ENCODE measurements around the gene FGF12.

Gene FGF12

GRCh38 chr3:192409838-192410683 lies 317.3 kb downstream of the FGF12 start:
- DNase-seq (ENCODE audit: low read depth): peak; percentile 31

GRCh38 chr3:192409201-192409837 lies 318.0 kb downstream of the FGF12 start:
- DNase-seq (ENCODE audit: low read depth): peak; percentile 51

GRCh38 chr3:192408647-192409200 lies 318.6 kb downstream of the FGF12 start:
- DNase-seq (ENCODE audit: low read depth): peak; percentile 8

GRCh38 chr3:192408007-192408646 lies 319.2 kb downstream of the FGF12 start:
- DNase-seq (ENCODE audit: low read depth): peak; percentile 38

- DNase-seq (ENCODE audit: low read depth): no peak
Measured at GRCh38 chr3:192399767-192400166, 327.6 kb downstream of the FGF12 start.

- DNase-seq (ENCODE audit: low read depth): no peak
Measured at GRCh38 chr3:192397012-192397411, 330.3 kb downstream of the FGF12 start.

GRCh38 chr3:192395506-192395905 lies 331.8 kb downstream of the FGF12 start:
- no peak for DNase-seq (ENCODE audit: low read depth)

GRCh38 chr3:192392986-192393385 lies 334.4 kb downstream of the FGF12 start:
- no peak for DNase-seq (ENCODE audit: low read depth)

- DNase-seq (ENCODE audit: low read depth): no peak
Measured at GRCh38 chr3:192382861-192383260, 344.5 kb downstream of the FGF12 start.

GRCh38 chr3:192373586-192373985 lies 353.8 kb downstream of the FGF12 start:
- DNase-seq (ENCODE audit: low read depth): no peak

- no peak for DNase-seq (ENCODE audit: low read depth)
Measured at GRCh38 chr3:192373032-192373431, 354.3 kb downstream of the FGF12 start.

- no peak for DNase-seq (ENCODE audit: low read depth)
Measured at GRCh38 chr3:192372616-192373015, 354.7 kb downstream of the FGF12 start.

- DNase-seq (ENCODE audit: low read depth): no peak
Measured at GRCh38 chr3:192371870-192372400, 355.4 kb downstream of the FGF12 start.

GRCh38 chr3:192367616-192368015 lies 359.7 kb downstream of the FGF12 start:
- DNase-seq (ENCODE audit: low read depth): no peak

- no peak for DNase-seq (ENCODE audit: low read depth)
Measured at GRCh38 chr3:192366916-192367315, 360.4 kb downstream of the FGF12 start.

GRCh38 chr3:192365571-192365970 lies 361.8 kb downstream of the FGF12 start:
- DNase-seq (ENCODE audit: low read depth): no peak

GRCh38 chr3:192364316-192364715 lies 363.0 kb downstream of the FGF12 start:
- DNase-seq (ENCODE audit: low read depth): no peak

GRCh38 chr3:192354687-192355086 lies 372.7 kb downstream of the FGF12 start:
- DNase-seq (ENCODE audit: low read depth): no peak

GRCh38 chr3:192352142-192352541 lies 375.2 kb downstream of the FGF12 start:
- DNase-seq (ENCODE audit: low read depth): no peak

GRCh38 chr3:192351441-192351840 lies 375.9 kb downstream of the FGF12 start:
- no peak for DNase-seq (ENCODE audit: low read depth)

GRCh38 chr3:192340031-192340430 lies 387.3 kb downstream of the FGF12 start:
- no peak for DNase-seq (ENCODE audit: low read depth)

GRCh38 chr3:192339214-192339613 lies 388.1 kb downstream of the FGF12 start:
- no peak for DNase-seq (ENCODE audit: low read depth)
